IPS-18c (cell line): ENCODE data around the gene KLHDC7A.

Experiments
- H3K4me3 ChIP-seq: 2 replicates; pipeline ENCODE4 v1.7.0; 2013; ENCODE audit warnings: low read depth, mild to moderate bottlenecking, low read length, moderate library complexity; ENCODE audit not compliant: insufficient read depth
- H3K9me3 ChIP-seq: one replicate; pipeline ENCODE4 v1.6.1; 2013; ENCODE audit warnings: mild to moderate bottlenecking, low read length, moderate library complexity; ENCODE audit not compliant: control insufficient read depth, insufficient read depth

The KLHDC7A gene

GRCh38 chr1:18491168-18491567 lies 10.4 kb downstream of the KLHDC7A start:
- Histone ChIP-seq H3K4me3 (no peak overlapping the region), H3K9me3 (peaks cover 6% of the 10 kb centered on the region)

DNA sequence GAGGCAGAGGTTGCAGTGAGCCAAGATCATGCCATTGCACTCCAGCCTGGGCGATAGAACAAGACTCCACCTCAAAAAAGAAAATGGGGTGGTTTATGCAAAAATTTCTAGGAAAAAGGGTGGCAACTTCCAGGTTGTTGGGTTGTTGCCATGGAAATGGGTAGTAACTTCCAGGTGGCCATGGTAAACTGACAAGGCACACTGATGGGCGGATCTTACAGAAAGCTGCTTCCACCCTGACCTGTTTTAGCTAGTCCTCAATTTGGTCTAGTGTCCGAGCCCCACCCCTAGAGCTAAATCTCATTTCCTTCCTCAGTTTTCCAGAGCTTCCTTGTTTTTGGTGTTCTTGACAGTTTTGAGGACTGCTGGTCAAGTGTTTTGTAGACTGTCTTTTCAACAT lies 13.6 kb downstream of the KLHDC7A start:
- Histone ChIP-seq H3K9me3 (peaks cover 10% of the 10 kb centered on the region), H3K4me3 (no peak overlapping the region)

DNA sequence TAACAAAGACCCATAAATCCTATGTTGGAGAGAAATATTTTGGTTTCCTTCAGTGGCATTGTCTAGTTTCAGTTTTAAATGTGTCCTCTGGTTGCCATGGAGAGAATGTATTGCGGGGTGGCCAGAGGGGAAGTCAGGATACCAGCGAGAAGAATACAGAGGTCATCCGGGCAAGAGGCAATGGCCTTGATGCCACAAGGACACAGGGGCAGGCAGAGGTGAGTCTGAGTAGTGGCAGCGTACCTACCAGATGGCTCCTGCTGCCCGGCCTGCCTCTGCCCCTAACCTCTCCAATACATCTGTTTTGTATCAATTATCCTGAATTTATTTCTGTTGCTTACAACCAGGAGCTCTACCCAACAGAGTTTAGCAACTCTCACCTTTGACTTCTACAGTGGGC lies 14.9 kb downstream of the KLHDC7A start:
- peaks cover 8% of the 10 kb centered on the region for H3K9me3 ChIP-seq
- H3K4me3 ChIP-seq: no peak overlapping the region

GRCh38 chr1:18496056-18496455 lies 15.3 kb downstream of the KLHDC7A start:
- H3K4me3 ChIP-seq: no peak overlapping the region
- peaks cover 8% of the 10 kb centered on the region for H3K9me3 ChIP-seq

GRCh38 chr1:18496497-18497235 lies 15.9 kb downstream of the KLHDC7A start:
- Histone ChIP-seq H3K9me3 (peaks cover 8% of the 10 kb centered on the region), H3K4me3 (no peak overlapping the region)

GRCh38 chr1:18501833-18502232 lies 21.1 kb downstream of the KLHDC7A start:
- H3K4me3 ChIP-seq: no peak overlapping the region

DNA sequence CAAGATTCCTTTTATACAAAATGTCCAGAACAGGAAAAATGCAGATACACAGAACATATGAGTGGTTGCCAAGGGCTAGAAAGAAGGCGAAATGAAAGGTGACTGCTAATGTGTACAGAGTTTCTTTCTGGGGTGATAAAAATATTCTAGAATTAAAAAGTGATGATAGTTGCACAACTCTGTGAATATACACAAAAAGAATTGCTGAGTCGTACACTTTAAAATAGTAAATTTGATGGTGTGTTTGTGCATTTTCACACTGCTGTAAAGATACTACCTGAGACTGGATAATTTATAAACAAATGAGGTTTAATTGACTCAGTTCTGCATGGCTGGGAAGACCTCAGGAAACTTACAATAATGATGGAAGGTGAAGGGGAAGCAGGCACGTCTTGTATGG lies 23.9 kb downstream of the KLHDC7A start:
- Histone ChIP-seq H3K4me3 (no peak overlapping the region), H3K9me3 (no peaks in the 10 kb centered on the region)

More at GRCh38 chr1:18501833-18502232, 21.1 kb downstream of the KLHDC7A start:
- peaks cover 4% of the 10 kb centered on the region for H3K9me3 ChIP-seq

DNA sequence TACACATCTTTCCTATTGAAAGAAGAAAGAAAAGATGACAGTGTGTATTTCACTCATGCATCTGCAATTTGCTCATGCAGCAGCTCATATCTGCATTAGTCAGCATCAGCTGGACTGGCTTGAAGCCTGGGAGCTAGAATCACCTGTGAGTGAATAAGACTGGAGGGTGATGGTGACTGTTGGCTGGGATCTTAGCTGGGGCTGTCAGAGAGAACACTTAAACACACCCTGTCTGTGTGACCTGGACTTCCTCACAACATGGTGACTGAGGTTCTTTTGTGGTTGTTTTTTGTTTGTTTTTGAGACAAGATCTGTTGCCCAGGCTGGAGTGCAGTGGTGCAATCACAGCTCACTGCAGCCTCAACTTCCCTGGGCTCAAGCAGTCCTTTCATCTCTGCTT lies 24.9 kb downstream of the KLHDC7A start:
- no peak overlapping the region for H3K4me3 ChIP-seq
- no peaks in the 10 kb centered on the region for H3K9me3 ChIP-seq

DNA sequence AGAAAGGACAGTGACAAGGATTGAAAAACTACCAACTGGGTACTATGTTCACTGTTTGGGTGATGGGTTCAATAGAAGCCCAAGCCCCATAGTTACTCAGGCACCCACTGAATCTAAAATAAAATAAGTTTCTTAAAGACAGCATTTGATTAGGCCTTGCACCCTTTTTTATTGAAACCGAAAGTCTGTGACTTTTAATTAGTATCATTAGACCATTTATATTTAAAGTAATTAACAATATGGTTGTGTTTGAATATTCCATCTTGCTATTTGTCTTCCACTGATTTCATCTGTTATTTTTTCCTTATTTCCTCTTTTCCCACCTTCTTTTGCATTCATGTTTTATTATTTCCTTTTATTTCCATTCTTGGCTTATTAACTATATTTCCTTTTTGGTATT lies 27.4 kb downstream of the KLHDC7A start:
- Histone ChIP-seq H3K4me3 (no peak overlapping the region), H3K9me3 (peaks cover under 1% of the 10 kb centered on the region)

GRCh38 chr1:18511149-18511873 lies 30.6 kb downstream of the KLHDC7A start:
- H3K9me3 ChIP-seq: peaks cover 2% of the 10 kb centered on the region
- H3K4me3 ChIP-seq: no peak overlapping the region

DNA sequence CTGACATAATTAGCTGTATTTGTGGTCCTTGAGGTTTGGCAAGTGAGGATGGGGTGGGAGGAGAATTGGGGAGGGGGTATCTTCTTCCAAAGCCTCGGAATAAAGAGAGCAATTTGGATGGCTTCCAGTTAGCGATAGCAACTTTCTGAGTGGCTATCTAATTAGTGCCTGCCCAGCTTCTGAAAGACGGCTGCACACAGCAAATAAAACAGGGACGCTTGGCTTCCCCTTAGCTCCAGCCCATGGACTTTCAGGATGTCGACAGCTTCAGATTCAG lies 31.1 kb downstream of the KLHDC7A start:
- Histone ChIP-seq H3K9me3 (peaks cover 2% of the 10 kb centered on the region), H3K4me3 (no peak overlapping the region)

GRCh38 chr1:18512883-18513282 lies 32.2 kb downstream of the KLHDC7A start:
- Histone ChIP-seq H3K9me3 (peaks cover 2% of the 10 kb centered on the region), H3K4me3 (no peak overlapping the region)

- Histone ChIP-seq H3K4me3 (no peak overlapping the region), H3K9me3 (peaks cover 2% of the 10 kb centered on the region)
Measured at GRCh38 chr1:18513995-18514394, 33.3 kb downstream of the KLHDC7A start.

GRCh38 chr1:18515120-18515667 lies 34.5 kb downstream of the KLHDC7A start:
- no peak overlapping the region for H3K4me3 ChIP-seq
- H3K9me3 ChIP-seq: peaks cover 2% of the 10 kb centered on the region

GRCh38 chr1:18516473-18516872 lies 35.7 kb downstream of the KLHDC7A start:
- H3K9me3 ChIP-seq: peaks cover 2% of the 10 kb centered on the region
- no peak overlapping the region for H3K4me3 ChIP-seq

- Histone ChIP-seq H3K9me3 (peaks cover 2% of the 10 kb centered on the region), H3K4me3 (no peak overlapping the region)
Measured at GRCh38 chr1:18526436-18527275, 45.9 kb downstream of the KLHDC7A start.

DNA sequence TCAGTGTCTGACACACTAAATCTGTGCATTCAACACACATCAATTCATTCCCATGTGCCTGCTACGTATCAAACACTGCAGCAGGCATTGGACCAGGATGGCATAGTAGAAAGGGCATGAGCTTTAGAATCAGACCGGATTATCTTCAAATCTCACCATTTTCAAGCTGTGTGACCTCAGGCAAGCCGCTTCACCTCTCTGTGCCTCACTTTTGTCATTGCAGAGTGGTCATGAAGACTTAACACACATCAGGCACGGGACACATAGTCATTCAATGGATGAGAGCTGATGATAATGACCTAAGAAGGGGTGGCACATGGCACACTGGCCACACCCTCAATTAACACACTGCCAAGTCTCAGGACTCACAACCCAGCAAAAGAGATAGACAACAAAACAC lies 46.8 kb downstream of the KLHDC7A start:
- H3K9me3 ChIP-seq: peaks cover 2% of the 10 kb centered on the region

DNA sequence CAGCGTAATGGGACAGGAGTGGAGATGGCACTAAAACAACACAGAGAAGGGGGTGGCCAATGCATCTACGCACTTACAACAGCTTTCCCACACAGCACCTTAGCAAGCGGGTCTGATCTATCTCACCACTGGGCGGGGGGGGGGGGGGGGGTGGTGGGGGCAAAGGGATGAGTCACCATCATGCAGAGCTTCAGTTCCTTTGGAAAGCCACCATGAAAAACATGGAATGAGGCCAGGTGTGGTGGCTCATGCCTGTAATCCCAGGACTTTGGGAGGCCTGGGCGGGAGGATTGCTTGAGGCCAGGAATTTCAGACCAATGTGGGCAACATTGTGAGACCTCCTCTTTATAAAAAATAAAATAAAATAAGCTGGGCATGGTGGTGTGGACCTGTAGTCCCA lies 47.2 kb downstream of the KLHDC7A start:
- Histone ChIP-seq H3K9me3 (peaks cover 2% of the 10 kb centered on the region), H3K4me3 (no peak overlapping the region)

More for the DNA sequence above, 46.8 kb downstream of the KLHDC7A start:
- H3K4me3 ChIP-seq: no peak overlapping the region
